Neural cell (in vitro differentiated cells): Measurements from ENCODE around the gene ORM1. TPM values are rescaled to one million over a fixed set of nuclear protein-coding genes. Genes with fewer than 3 reads are reported as not detected.

Experiments
- H2AFZ ChIP-seq: fragments of 200-600, 300-800 bp; sonication (generic), shearing (Covaris generic); 2 replicates; pipeline ENCODE4 v1.6.0; 2014; ENCODE audit warnings: low read depth, mild to moderate bottlenecking, antibody characterized with exemption, low read length, moderate library complexity
- H3F3A ChIP-seq: fragments of 200-600 bp; shearing (Covaris generic); 2 replicates; pipeline ENCODE4 v1.6.1; 2016; ENCODE audit warnings: mild to moderate bottlenecking, moderate library complexity, mixed read lengths, antibody characterized with exemption, low read length; ENCODE audit not compliant: insufficient read depth, poor library complexity, severe bottlenecking
- H3K27ac ChIP-seq: fragments of 200-600, 300-800 bp; sonication (generic), shearing (Covaris generic); 2 replicates; pipeline ENCODE4 v1.5.1; 2014; ENCODE audit warnings: mild to moderate bottlenecking, low read length, moderate library complexity
- H3K27me3 ChIP-seq: fragments of 300-800, 200-600 bp; sonication (generic), shearing (Covaris generic); 2 replicates; pipeline ENCODE4 v1.6.0; 2014; ENCODE audit warnings: mild to moderate bottlenecking, low read depth, low read length, moderate library complexity; ENCODE audit not compliant: insufficient read depth
- H3K36me3 ChIP-seq: fragments of 300-800, 200-600 bp; sonication (generic), shearing (Covaris generic); 2 replicates; pipeline ENCODE4 v1.5.1; 2014; ENCODE audit warnings: mild to moderate bottlenecking, antibody characterized with exemption, low read length, moderate library complexity; ENCODE audit not compliant: insufficient read depth
- H3K4me2 ChIP-seq: fragments of 300-800, 200-600 bp; sonication (generic), shearing (Covaris generic); 2 replicates; pipeline ENCODE4 v1.6.0; 2014; ENCODE audit warnings: mild to moderate bottlenecking, low read length
- H3K4me3 ChIP-seq: fragments of 300-800, 200-600 bp; sonication (generic), shearing (Covaris generic); 2 replicates; pipeline ENCODE4 v1.5.1; 2014; ENCODE audit warnings: mild to moderate bottlenecking, low read length, moderate library complexity
- H3K79me2 ChIP-seq: fragments of 200-600 bp; shearing (Covaris generic); replicated peaks from 2 replicates; pipeline ENCODE4 v1.6.0; 2014; ENCODE audit warnings: mild to moderate bottlenecking, low read length, moderate library complexity; ENCODE audit not compliant: insufficient read depth
- H3K9ac ChIP-seq: fragments of 300-800, 200-600 bp; sonication (generic), shearing (Covaris generic); 2 replicates; pipeline ENCODE4 v1.6.1; 2016; ENCODE audit warnings: mild to moderate bottlenecking, low read length, mixed read lengths
- H3K9me2 ChIP-seq: fragments of 200-600 bp; shearing (Covaris generic); 2 replicates; pipeline ENCODE4 v1.6.1; 2016; ENCODE audit warnings: mild to moderate bottlenecking, low read length, mixed read lengths; ENCODE audit not compliant: insufficient read depth
- H3K9me3 ChIP-seq: fragments of 200-600, 300-800 bp; sonication (generic), shearing (Covaris generic); 2 replicates; pipeline ENCODE4 v1.6.1; 2016; ENCODE audit warnings: mild to moderate bottlenecking, mixed run types, low read length, moderate library complexity, mixed read lengths
- H4K20me1 ChIP-seq: fragments of 200-600 bp; shearing (Covaris generic); 2 replicates; pipeline ENCODE4 v1.6.1; 2016; ENCODE audit warnings: mild to moderate bottlenecking, mixed run types; ENCODE audit not compliant: insufficient read depth
- CTCF ChIP-seq: fragments of 450-650 bp; IDR thresholded peaks from 2 replicates; pipeline ENCODE4 v1.5.1; 2014; ENCODE audit warnings: antibody characterized with exemption, mild to moderate bottlenecking, moderate library complexity; ENCODE audit not compliant: poor library complexity, severe bottlenecking
- EZH2 ChIP-seq: fragments of 200-600, 300-800 bp; shearing (Covaris generic), sonication (generic); IDR thresholded peaks from 2 replicates; pipeline ENCODE4 v1.6.1; 2014; ENCODE audit warnings: antibody characterized with exemption, low read length, borderline replicate concordance, mild to moderate bottlenecking; ENCODE audit not compliant: insufficient read depth, poor library complexity, severe bottlenecking
- MXI1 ChIP-seq: fragments of 450-650 bp; conservative IDR thresholded peaks from 2 replicates; pipeline ENCODE4 v1.6.1; 2014; ENCODE audit warnings: antibody characterized with exemption, mild to moderate bottlenecking; ENCODE audit not compliant: poor library complexity, severe bottlenecking
- RAD21 ChIP-seq: fragments of 450-650 bp; conservative IDR thresholded peaks from 2 replicates; pipeline ENCODE4 v1.6.1; 2014; ENCODE audit warnings: antibody characterized with exemption, mild to moderate bottlenecking, moderate library complexity
- TAF1 ChIP-seq: IDR thresholded peaks from 2 replicates; pipeline ENCODE4 v1.6.1; 2012; ENCODE audit warnings: low read depth
- polyA plus RNA-seq: library from polyadenylated mRNA; depleted of rRNA; stranded (reverse); fragments of >200 nt; gene quantifications from 2 replicates; pipeline ENCODE4 v1.2.3, GENCODE V29; 2014
- TF ChIP-seq, protein P1 (sequence below): IDR thresholded peaks from 2 replicates; pipeline ENCODE4 v1.6.1; 2012; ENCODE audit warnings: borderline replicate concordance

ORM1 gene
- polyA plus RNA-seq, 1 donor from 2014 or later: not detected

DNA sequence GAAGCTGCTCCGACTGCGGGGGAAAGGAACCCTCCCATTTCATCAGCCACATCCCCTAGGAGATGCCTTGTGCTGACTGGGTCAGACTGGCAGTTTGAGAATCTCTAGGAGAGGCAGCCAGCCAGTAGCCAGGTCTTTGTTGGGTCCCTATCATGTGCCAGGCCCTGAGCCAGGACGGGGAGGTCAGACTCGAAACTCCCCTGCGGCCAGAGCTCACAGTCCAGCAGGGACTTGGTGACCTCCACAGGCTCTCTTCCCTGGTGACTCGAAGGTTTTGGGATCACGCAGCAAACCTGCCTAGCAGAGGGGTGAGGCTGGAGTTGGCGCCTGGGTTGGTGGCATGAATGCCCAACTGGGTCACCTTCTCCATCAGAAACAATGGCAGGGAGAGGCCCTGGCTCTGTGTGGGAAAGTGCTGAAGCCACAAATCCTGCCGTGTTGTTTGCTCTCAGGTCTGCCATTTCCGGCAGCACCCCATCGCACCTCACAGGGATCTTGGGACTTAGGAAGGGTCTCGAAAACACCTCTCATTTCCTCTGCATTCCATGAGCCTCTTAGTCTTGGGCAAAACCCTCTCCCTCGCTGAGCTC lies 14.4 kb upstream of the ORM1 start:
- Histone ChIP-seq H2AFZ (no peak overlapping the region), H4K20me1 (no peaks in the 10 kb centered on the region), H3K27ac (no peak overlapping the region), H3K27me3 (no peaks in the 10 kb centered on the region), H3K4me3 (no peak overlapping the region), H3F3A (no peaks in the 10 kb centered on the region), H3K9me3 (no peaks in the 10 kb centered on the region), H3K9ac (no peak overlapping the region), H3K9me2 (no peaks in the 10 kb centered on the region), H3K36me3 (no peaks in the 10 kb centered on the region), H3K79me2 (no peaks in the 10 kb centered on the region), H3K4me2 (no peak overlapping the region)
- no peak for TF ChIP-seq TAF1
- TF ChIP-seq EZH2: no peak
- TF ChIP-seq, protein P1, sequence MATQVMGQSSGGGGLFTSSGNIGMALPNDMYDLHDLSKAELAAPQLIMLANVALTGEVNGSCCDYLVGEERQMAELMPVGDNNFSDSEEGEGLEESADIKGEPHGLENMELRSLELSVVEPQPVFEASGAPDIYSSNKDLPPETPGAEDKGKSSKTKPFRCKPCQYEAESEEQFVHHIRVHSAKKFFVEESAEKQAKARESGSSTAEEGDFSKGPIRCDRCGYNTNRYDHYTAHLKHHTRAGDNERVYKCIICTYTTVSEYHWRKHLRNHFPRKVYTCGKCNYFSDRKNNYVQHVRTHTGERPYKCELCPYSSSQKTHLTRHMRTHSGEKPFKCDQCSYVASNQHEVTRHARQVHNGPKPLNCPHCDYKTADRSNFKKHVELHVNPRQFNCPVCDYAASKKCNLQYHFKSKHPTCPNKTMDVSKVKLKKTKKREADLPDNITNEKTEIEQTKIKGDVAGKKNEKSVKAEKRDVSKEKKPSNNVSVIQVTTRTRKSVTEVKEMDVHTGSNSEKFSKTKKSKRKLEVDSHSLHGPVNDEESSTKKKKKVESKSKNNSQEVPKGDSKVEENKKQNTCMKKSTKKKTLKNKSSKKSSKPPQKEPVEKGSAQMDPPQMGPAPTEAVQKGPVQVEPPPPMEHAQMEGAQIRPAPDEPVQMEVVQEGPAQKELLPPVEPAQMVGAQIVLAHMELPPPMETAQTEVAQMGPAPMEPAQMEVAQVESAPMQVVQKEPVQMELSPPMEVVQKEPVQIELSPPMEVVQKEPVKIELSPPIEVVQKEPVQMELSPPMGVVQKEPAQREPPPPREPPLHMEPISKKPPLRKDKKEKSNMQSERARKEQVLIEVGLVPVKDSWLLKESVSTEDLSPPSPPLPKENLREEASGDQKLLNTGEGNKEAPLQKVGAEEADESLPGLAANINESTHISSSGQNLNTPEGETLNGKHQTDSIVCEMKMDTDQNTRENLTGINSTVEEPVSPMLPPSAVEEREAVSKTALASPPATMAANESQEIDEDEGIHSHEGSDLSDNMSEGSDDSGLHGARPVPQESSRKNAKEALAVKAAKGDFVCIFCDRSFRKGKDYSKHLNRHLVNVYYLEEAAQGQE: no peak
- TF ChIP-seq CTCF: no peak
- no peak for TF ChIP-seq RAD21
- no peak for TF ChIP-seq MXI1

DNA sequence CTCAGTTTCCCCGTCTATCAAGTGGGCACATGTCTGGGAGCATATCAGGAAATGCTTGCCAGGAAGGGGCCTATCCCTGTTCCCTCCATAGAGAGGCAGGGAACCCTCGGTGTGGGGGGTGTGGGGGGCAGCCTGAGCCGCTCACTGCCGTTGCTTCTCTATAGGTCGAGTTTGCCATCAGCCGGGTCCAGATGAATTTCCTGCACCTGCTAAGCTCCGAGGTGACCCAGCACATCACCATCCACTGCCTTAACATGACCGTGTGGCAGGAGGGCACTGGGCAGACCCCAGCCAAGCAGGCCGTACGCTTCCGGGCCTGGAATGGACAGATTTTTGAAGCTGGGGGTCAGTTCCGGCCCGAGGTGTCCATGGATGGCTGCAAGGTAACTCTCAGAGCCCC lies 13.8 kb upstream of the ORM1 start:
- H3F3A ChIP-seq: no peaks in the 10 kb centered on the region
- H3K9ac ChIP-seq: no peak overlapping the region
- no peaks in the 10 kb centered on the region for H3K27me3 ChIP-seq
- no peaks in the 10 kb centered on the region for H3K9me2 ChIP-seq
- H3K36me3 ChIP-seq: no peaks in the 10 kb centered on the region
- TF ChIP-seq, protein P1: no peak
- no peak for TF ChIP-seq TAF1
- no peaks in the 10 kb centered on the region for H3K9me3 ChIP-seq
- no peak overlapping the region for H2AFZ ChIP-seq
- H3K79me2 ChIP-seq: no peaks in the 10 kb centered on the region
- no peaks in the 10 kb centered on the region for H4K20me1 ChIP-seq
- no peak overlapping the region for H3K27ac ChIP-seq
- no peak overlapping the region for H3K4me2 ChIP-seq
- no peak overlapping the region for H3K4me3 ChIP-seq
